ENCODE results near the gene SLC4A8.
"Not testable (repeated sequence)": the region's sequence is repeated elsewhere in the genome, so short reads cannot be mapped to it uniquely, and the experiment has no call there.

DNA sequence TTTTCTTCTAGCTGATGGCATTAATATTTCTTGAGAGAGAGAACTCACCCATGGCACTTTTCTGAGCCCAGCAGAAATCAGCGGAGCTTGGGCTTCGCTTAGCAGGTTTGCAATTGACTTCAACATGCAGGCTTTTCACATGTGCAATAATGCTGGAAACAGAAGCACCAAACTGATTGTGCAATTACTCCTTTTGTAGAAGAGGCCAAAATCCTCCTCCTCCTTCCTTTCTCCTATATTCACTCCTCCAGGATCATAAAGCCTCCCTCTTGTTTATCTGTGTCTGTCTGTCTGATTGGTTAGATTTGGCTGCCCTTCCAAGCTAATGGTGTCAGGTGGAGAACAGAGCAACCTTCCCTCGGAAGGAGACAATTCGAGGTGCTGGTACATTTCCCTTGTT, 90.4 kb downstream of the SLC4A8 start:
- TF ChIP-seq, protein P1, sequence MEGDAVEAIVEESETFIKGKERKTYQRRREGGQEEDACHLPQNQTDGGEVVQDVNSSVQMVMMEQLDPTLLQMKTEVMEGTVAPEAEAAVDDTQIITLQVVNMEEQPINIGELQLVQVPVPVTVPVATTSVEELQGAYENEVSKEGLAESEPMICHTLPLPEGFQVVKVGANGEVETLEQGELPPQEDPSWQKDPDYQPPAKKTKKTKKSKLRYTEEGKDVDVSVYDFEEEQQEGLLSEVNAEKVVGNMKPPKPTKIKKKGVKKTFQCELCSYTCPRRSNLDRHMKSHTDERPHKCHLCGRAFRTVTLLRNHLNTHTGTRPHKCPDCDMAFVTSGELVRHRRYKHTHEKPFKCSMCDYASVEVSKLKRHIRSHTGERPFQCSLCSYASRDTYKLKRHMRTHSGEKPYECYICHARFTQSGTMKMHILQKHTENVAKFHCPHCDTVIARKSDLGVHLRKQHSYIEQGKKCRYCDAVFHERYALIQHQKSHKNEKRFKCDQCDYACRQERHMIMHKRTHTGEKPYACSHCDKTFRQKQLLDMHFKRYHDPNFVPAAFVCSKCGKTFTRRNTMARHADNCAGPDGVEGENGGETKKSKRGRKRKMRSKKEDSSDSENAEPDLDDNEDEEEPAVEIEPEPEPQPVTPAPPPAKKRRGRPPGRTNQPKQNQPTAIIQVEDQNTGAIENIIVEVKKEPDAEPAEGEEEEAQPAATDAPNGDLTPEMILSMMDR (IDR thresholded peaks at IDR 0.05), result not testable (repeated sequence)
- not testable (repeated sequence) for TF ChIP-seq POLR2A (IDR thresholded peaks at IDR 0.05); POLR2AphosphoS5 (IDR thresholded peaks at IDR 0.05; ENCODE audit: insufficient read depth in 1 of 2, low read depth in 1 of 2)
